ENCODE data around the gene MAST1.
"Not testable (repeated sequence)": the region's sequence is repeated elsewhere in the genome, so short reads cannot be mapped to it uniquely, and the experiment has no call there.

The MAST1 gene

DNA sequence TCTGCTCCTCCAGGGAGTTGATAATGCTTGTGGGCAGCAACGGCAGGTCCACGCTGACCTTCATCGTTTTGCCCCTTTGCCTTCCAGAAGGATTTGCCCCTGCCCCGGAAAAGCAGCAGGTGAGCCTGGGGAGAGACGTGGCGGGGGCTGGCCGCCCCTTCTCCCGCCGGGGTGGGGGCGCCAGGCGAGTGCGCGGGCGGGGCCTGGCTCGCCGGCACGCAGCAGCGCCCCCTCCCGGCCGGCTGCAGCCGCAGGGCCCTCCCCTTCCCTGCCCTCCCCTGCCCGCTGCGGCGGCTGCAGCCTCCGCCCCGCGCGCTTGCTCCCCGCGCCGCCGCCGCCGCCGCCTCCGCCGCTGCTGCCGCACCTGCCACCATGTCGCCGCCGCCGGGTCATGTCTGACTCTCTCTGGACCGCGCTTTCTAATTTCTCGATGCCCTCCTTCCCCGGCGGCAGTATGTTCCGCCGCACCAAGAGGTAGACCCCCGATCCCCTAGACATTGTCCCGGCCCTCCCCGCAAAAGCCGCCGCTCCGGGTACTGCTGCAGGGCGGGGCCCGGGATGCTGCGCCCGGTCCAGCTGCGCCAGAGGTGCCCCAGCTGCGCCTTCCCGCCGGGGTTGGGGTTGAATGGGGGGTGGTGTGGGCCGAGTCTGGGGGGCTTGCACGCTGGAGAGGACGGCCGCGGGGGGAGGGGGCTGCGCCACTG is at the start of gene MAST1:
TSS of gene MAST1 (plus strand) at position 334 of the 704 bp plus-strand sequence. CDS start at position 392, 58 bp downstream.
- peak in 19 of 51 donors; percentile 8 to 69 (median 25) for DNase-seq

GRCh38 chr19:12788682-12789097 is 49.6 kb upstream of the MAST1 start:
- peak in 41 of 51 donors; percentile 14 to 78 (median 49) for DNase-seq

- peak in 5 of 51 donors; percentile 38 to 70 (median 44) for DNase-seq
These were observed 49.0 kb upstream of the MAST1 start for GRCh38 chr19:12789098-12789903.

DNA sequence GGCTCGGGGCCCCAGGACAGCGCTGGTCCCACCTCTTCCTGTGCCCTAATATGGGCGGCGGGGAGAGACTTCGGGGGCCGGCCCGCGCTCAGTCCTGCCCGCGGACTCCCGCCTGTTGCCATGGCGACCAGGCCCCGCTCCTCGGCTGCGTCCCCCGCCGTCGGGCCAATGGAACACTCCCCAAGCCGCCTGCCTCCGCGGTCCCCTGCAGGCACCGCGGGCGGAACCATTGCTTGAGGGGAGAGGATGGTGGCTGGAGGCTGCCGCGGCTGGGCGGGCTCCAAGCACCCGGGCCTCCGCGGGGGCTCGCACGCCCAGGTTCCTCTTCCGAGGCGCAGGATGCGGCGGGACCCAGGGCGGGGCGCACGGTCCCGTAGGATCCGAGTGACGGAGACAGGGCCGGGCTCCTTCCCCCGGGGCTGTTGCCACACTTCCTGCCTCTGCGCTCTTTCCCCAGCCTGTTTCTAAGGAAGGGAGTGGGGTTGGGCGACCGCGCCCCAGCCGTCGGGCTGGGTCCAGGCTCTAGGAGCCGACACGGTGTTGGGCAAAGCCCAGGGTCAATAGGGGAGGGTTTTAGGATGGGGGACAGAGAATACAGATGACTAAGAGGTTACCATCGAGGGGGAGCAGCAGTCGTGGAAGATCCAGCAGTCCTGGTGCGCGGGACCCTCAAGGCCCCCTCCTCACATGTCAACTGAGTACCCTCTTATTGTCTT is 48.3 kb upstream of the MAST1 start:
- peak in 49 of 51 donors; percentile 25 to 97 (median 92) for DNase-seq

DNA sequence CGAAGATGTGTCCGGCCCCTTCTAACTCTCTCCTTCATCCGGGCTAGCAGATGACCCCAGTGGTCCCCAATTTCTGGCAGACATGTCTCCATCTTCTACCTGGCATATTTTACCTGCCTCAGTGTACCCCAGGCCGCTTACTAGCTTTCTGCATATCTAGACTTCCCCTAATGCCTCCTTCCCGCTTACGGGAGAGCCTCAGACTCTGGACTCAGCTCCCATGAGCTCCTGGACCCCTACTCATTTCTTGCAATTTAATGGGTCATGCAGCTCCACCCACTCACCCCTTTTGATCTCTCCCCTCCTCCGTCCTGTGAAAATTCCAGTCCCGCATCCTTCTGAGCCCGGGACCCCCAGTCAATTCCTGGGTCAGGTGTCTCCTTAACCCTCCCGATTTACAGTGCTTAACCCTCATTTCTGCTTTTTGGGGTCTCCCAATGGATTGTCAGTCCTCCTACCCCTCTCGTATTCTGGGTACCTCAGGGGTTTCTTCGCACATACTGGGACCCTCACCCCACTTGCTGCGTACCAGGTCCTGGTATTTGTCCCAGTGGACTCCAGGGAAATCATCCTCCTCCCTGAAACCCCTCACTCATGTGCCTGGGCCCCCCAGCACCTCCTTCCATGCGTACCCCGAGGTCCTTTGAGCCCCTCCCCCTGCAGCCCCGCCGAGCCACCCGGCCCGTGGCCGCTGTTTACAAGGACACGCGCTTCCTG is 47.5 kb upstream of the MAST1 start:
- peak in 6 of 51 donors; percentile 7 to 66 (median 36) for DNase-seq

DNA sequence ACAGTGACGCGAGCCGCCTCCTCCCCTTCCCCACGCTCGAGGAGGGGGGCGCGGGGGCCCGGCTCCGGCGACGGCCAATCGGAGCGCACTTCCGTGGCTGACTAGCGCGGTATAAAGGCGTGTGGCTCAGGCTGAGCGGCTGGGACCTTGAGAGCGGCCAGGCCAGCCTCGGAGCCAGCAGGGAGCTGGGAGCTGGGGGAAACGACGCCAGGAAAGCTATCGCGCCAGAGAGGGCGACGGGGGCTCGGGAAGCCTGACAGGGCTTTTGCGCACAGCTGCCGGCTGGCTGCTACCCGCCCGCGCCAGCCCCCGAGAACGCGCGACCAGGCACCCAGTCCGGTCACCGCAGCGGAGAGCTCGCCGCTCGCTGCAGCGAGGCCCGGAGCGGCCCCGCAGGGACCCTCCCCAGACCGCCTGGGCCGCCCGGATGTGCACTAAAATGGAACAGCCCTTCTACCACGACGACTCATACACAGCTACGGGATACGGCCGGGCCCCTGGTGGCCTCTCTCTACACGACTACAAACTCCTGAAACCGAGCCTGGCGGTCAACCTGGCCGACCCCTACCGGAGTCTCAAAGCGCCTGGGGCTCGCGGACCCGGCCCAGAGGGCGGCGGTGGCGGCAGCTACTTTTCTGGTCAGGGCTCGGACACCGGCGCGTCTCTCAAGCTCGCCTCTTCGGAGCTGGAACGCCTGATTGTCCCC is 46.8 kb upstream of the MAST1 start, which contains the start of gene JUNB:
TSS of gene JUNB (plus strand) at position 142 of the 706 bp plus-strand sequence. CDS start at position 428, 286 bp downstream.
- DNase-seq = peak; percentile 75 to 99 (median 97)

DNA sequence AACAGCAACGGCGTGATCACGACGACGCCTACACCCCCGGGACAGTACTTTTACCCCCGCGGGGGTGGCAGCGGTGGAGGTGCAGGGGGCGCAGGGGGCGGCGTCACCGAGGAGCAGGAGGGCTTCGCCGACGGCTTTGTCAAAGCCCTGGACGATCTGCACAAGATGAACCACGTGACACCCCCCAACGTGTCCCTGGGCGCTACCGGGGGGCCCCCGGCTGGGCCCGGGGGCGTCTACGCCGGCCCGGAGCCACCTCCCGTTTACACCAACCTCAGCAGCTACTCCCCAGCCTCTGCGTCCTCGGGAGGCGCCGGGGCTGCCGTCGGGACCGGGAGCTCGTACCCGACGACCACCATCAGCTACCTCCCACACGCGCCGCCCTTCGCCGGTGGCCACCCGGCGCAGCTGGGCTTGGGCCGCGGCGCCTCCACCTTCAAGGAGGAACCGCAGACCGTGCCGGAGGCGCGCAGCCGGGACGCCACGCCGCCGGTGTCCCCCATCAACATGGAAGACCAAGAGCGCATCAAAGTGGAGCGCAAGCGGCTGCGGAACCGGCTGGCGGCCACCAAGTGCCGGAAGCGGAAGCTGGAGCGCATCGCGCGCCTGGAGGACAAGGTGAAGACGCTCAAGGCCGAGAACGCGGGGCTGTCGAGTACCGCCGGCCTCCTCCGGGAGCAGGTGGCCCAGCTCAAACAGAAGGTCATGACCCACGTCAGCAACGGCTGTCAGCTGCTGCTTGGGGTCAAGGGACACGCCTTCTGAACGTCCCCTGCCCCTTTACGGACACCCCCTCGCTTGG is 46.1 kb upstream of the MAST1 start:
- DNase-seq = peak in 43 of 51 donors; percentile 19 to 77 (median 52)

GRCh38 chr19:12792853-12793289 is 45.4 kb upstream of the MAST1 start:
- peak in 8 of 51 donors; percentile 37 to 66 (median 42) for DNase-seq

DNA sequence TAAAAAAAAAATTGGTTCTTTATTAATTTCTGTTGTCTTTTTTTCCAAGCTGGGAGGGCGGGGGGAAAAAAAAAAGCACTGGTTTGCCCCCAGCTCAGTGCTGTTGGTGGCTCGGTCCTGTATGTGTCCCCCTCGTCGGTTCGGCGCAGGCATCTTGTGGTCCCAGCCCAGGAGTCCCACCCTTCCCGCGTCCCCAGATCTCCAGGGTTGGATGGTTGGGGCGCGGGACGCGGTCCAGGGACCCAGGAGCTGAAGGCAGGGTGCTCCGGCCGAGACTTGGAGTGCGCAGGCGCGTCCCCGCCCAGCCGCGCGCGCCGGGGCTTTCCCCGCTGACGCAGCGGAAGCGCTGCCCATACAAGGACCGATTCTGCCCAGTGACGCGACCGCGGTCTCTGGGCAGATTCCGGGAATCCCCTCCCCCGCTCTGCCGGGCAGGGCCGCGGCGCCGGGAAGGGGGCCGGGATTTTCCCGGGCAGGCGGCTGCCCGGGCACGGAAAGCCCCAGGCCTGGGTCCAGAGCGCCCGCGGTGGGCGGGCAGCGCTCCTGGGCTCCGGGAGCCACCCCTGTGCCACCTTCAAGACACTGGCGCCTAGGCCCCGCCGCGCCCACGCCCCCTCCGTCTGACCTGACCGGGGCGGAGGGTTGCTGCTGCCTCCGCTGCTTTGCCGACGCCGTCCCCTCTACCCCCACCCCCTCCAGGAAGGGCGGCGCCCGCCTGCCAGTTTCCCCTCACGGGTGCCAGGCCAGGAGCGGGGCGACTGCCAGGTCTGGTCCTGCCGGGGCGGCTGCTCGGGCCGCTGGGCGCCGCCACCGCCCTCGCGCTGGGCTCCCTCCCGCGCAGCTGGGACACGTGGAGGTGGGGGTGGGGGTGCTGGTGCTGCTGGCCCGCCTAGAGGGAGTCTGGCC is 44.8 kb upstream of the MAST1 start:
- DNase-seq = peak; percentile 39 to 96 (median 90)

DNA sequence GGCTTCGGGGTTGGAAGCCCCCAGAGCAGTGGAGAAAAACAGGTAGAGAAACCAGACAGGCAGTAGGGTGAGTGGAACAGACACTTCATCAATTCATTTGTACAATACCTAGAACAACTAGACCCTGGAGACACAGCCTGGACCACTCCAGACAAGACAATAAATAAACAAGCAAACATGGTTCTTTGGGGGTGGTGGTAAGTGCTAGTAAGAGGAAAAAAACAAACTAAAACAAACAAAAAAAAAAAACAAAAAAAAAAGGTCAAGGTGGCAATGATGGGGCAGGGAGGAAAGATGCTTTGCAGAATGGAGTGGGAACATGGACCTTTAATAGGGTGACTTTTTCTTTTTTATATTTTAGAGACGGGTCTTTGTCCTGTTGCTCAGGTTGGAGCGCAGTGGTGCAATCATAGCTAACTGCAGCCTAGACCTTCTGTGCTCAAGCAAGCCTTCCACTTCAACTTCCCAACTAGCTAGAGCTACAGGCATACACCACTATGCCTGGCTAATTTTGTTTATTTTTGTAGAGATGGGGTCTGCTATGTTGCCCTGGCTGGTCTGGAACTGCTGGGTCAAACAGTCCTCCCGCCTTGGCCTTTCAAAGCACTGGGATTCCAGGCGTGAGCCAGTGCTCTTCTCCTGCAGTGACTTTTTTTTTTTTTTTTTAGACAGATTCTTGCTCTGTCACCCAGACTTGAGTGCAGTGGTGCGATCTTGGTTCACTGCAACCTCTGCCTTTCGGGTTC is 43.9 kb upstream of the MAST1 start:
- DNase-seq = no peak

GRCh38 chr19:12794971-12795381 is 43.3 kb upstream of the MAST1 start:
- no peak for DNase-seq

DNA sequence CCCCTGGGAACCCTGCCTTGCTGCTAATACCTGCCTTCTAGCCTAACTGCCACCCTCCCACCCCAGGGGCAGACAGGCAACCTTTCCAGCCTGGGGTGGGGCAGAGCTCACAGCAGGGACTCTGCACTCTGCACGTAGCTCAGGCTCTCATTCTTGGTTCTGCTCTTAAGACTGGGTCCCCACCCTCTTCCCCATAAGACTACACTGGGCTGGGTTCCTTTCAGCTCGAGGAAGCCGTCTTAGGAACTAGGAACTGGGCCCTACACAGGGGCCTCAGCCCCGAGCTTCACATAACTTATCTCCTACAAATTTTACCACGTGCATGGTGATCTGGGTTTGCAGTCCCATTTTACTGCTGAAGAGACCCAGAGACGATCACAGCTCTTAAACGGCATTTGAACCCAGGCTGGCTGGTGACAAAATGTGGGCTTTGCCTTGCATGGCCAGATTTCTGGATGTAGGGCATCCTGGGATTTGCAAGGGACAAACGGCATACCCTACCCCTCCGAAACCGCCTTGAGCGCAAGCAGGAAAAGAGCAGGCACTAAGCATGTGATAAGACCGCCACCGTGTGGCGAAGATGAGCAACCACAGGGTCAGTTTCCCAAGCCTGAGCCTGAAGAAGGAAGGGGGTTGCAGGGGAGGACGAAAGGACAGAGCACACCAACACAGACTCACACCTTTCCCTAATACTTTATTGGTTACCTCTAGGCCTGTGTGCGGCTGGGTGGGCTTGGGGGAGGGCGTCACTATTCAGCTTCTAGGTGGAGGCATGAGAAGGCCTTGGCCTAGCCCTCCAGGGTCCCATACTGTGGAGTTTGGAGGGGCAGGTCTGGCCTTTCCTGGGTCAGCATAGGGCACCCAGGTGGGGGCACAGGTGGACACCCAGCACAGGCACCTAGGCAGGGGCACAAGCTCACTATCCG is 41.9 kb upstream of the MAST1 start:
- DNase-seq = peak in 45 of 51 donors; percentile 15 to 80 (median 52)

- DNase-seq = no peak
These were observed 41.2 kb upstream of the MAST1 start for GRCh38 chr19:12797141-12797587.

GRCh38 chr19:12797607-12798006 is 40.7 kb upstream of the MAST1 start:
- DNase-seq = not testable (repeated sequence)

DNA sequence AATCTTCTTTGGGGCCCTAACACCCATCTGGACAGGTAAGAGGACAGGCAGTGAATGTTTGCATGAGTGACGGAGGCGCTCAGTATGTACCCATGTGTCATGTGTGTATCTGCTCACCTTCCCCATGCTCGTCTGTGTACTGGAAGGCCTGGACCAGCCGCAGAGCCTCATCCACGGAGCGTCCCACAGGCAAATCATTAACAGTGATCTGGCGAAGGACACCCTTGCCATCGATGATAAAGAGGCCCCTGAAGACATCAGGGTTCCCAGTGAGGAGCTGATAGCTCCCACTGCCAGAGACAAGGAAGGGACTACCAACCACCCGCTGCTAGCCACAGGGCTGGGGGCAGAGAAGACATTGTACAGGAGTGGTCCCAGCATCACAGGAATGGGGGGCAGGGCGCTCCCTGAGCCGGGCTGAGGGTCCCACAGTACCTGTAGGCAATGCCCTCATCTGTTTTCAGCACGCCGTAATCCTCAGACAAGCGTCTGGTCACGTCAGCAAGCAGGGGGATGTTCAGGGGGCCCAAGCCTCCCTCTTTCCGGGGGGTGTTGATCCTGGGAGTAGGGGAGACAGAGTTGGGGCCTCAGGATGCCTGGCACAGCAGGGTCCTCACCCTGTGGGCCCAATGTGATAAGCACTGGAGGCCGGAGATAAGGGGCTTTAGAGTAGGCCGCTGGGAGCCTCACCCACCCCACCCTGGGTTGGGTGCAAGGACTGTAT is 38.4 kb upstream of the MAST1 start:
- DNase-seq = no peak

GRCh38 chr19:12800466-12800770 is 37.9 kb upstream of the MAST1 start:
- no peak for DNase-seq

Measured in hypothalamus (tissue), 51 donors.